Right kidney (tissue), 1 donor: ENCODE results near the gene SLC6A4.
"Not testable (repeated sequence)": the region's sequence is repeated elsewhere in the genome, so short reads cannot be mapped to it uniquely, and the experiment has no call there.

Experiments used
- DNase-seq: peaks from one replicate; pipeline ENCODE4 v3.0.0-alpha.2; 2016

The SLC6A4 gene

GRCh38 chr17:30172560-30172959 lies 62.9 kb downstream of the SLC6A4 start:
- no peak for DNase-seq

GRCh38 chr17:30170415-30170987 lies 65.0 kb downstream of the SLC6A4 start:
- no peak for DNase-seq

GRCh38 chr17:30165960-30166359 lies 69.5 kb downstream of the SLC6A4 start:
- DNase-seq, result no peak

GRCh38 chr17:30165147-30165546 lies 70.3 kb downstream of the SLC6A4 start:
- DNase-seq, result no peak

- DNase-seq, result no peak
Measured at GRCh38 chr17:30164531-30164930, 71.0 kb downstream of the SLC6A4 start.

- no peak for DNase-seq
Measured at GRCh38 chr17:30161601-30162000, 73.9 kb downstream of the SLC6A4 start.

- DNase-seq, result no peak
Measured at GRCh38 chr17:30160419-30161172, 74.9 kb downstream of the SLC6A4 start.

GRCh38 chr17:30158896-30159625 lies 76.4 kb downstream of the SLC6A4 start:
- no peak for DNase-seq

- no peak for DNase-seq
Measured at GRCh38 chr17:30155389-30155788, 80.1 kb downstream of the SLC6A4 start.

GRCh38 chr17:30153463-30153862 lies 82.0 kb downstream of the SLC6A4 start:
- DNase-seq, result no peak

- no peak for DNase-seq
Measured at GRCh38 chr17:30151471-30151870, 84.0 kb downstream of the SLC6A4 start.

GRCh38 chr17:30148376-30148775 lies 87.1 kb downstream of the SLC6A4 start:
- no peak for DNase-seq

GRCh38 chr17:30147860-30148259 lies 87.6 kb downstream of the SLC6A4 start:
- DNase-seq, result not testable (repeated sequence)
